NCI-H524 (cell line): ENCODE results near the gene TUSC2.
A peak's percentile ranks its signal among the peaks of the same experiment; 100 is the strongest.

Experiments used
- DNase-seq, 2 experiments: peaks; one replicate each; lab custom pipeline; 2025; lab: John Stamatoyannopoulos, UW

Gene TUSC2

DNA sequence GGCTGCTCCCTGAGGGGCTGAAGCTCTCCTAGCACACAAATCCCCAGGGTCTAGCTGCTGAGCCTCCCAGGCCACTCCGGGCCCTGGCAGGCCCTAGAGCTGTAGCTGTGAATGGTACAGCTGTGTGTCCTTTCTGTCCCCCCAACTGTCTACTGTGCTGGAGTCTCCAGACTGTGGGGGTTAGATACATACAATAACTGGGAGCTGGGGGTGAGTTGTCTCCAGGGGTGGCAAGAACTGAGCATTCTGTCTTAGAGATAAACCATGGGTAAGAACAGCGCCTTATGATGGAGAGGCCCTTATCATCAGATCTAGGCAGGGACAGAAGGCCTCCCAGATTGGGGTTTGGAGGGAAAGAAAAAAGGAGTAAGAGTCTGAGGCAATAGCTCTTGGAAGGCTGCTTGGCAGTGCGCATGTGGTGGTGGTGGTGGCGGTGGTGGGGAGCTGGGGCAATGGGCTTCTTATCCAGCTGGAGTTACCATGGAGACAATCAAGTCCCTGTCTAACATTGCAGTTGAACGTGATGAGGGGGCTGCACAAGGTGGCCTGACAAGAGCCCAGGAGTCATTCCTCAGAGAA is 26.3 kb upstream of the TUSC2 start:
- DNase-seq = no peak

DNA sequence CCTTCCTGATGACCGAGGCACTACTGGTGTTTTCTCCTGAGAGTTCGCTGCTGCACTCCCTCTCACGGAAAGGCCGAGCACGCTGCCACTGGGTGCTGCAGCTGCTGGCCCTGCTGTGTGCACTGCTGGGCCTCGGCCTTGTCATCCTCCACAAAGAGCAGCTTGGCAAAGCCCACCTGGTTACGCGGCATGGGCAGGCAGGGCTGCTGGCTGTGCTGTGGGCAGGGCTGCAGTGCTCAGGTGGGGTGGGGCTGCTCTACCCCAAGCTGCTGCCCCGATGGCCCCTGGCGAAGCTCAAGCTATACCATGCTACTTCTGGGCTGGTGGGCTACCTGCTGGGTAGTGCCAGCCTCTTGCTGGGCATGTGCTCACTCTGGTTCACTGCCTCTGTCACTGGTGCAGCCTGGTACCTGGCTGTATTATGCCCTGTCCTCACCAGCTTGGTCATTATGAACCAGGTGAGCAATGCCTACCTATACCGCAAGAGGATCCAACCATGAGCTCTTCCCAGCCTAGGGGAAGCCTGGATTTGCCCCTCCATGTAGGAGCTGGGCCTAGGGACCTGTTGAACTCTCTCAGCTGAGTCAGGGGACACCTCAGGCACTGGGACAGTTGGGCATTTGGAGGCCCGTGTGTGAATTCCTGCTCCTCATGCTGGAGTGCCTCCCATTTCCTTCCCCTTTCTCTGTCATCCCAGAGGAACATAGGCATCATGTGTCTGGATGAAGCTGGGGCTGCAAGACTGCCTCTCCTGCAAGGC is 25.4 kb upstream of the TUSC2 start:
- no peak for DNase-seq

- no peak for DNase-seq
Measured at GRCh38 chr3:50352781-50353180, 24.8 kb upstream of the TUSC2 start.

DNA sequence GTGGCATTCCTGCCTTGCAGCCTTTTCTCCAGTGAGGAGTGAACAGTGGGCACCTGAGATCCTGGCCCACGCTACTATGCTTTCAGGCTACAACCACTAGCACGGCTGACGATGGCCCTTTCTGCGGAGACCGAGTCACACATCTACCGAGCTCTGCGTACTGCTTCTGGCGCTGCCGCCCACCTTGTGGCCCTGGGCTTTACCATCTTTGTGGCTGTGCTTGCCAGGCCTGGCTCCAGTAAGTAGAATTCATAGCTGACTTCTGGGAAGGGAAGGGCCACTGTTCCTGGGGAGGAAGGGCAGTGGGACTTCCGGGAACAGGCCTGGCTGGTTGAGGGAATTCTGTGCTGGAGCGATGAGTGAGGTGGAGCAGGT is 23.3 kb upstream of the TUSC2 start:
- DNase-seq = no peak

DNA sequence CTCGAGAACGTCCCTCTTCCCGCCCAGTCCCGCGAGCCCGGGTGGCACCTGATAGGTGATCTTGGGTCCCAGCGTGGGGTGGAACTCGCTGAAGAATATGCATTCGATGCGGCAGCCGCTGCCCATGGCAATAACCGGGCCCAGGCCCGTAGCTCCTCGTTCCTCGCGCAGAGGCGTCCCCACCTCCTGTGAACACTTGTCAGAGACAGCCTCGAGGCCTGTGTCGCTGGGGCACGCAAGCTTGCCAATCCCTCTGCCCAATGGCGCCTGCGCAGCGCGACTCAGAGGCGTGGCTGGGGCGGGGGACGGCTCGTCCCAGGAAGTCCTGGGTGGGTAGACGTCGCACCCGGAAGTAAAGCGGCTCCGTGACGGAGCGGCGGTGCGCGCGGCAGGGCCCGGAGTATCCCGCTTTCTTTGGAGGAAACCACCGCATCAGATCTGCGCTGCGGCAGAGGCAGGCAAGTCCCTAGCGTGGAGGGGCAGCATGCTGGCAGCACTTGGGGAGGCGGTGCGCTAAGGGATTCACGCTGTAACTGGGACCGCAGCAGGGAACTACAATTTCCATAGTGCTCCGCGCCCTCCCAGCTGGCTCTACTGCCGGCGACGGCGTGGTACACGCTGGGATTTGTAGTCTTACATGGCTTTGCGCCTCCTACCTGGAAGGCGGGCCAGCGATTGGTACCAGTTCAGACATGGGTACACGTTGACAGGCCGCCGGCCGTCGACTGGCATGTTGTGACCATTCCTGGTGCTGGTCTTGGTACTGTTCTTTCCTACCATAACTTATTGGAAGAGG is 22.7 kb upstream of the TUSC2 start, which contains the start of the genes CYB561D2 and NPRL2:
CYB561D2 (plus strand) TSS at position 336 of the 796 bp plus-strand sequence. CDS start 572 bp downstream, outside the sequence.
NPRL2 (minus strand) TSS at position 249 of the 796 bp plus-strand sequence; CDS start at position 126, 123 bp downstream.
- peak; percentile 82 to 90 for DNase-seq

DNA sequence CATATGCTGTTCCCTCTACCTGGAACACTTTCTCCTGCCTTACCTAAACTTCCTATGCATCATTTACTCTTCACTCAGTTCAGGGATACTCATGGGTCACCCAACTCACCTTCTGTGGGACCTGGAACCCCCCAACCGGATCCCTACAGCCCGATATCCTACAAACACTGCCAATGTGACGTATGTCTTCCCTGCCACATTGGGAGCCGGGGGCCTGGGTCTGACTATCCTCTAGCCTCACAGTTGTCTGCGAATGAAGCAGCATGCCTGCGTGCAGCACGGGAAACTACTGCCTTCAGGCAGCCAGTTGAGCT is 22.1 kb upstream of the TUSC2 start:
- no peak for DNase-seq

DNA sequence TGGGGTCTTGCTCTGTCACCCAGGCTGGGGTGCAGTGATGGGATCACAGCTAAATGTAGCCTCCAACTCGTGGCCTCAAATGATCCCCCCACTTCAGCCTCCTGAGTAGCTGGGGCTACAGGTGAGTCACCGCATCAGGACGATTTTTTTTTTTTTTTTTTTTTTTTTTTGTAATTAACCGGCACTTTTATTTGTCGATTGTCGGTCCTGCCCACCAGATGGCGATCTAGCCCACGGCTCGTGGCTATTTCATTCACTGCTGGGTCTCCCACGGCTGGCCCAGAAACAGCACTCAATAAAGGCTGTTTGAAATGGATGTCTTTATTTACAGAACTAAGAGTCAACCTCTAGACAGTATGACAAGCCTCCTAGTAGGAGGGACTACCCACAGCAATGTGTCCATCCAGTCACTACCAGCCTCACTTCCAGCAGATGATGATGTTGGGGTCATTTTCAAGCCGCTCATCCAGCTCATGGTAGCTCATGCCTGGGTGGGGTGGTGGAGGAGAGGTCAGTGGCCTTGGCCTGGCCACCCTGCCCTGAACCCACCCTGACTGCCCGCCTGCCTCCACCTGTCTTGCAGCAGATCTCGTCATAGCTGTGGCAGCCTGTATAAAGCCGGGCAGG is 19.3 kb upstream of the TUSC2 start:
- peak; percentile 47 to 62 for DNase-seq

- DNase-seq = peak; percentile 43 to 59
Measured at GRCh38 chr3:50345586-50346234, 17.7 kb upstream of the TUSC2 start, which contains the start of gene ZMYND10. ZMYND10 (minus strand) TSS chr3:50345732; CDS start chr3:50345579, 153 bp downstream.

- no peak for DNase-seq
Measured at GRCh38 chr3:50345008-50345407, 17.0 kb upstream of the TUSC2 start.

DNA sequence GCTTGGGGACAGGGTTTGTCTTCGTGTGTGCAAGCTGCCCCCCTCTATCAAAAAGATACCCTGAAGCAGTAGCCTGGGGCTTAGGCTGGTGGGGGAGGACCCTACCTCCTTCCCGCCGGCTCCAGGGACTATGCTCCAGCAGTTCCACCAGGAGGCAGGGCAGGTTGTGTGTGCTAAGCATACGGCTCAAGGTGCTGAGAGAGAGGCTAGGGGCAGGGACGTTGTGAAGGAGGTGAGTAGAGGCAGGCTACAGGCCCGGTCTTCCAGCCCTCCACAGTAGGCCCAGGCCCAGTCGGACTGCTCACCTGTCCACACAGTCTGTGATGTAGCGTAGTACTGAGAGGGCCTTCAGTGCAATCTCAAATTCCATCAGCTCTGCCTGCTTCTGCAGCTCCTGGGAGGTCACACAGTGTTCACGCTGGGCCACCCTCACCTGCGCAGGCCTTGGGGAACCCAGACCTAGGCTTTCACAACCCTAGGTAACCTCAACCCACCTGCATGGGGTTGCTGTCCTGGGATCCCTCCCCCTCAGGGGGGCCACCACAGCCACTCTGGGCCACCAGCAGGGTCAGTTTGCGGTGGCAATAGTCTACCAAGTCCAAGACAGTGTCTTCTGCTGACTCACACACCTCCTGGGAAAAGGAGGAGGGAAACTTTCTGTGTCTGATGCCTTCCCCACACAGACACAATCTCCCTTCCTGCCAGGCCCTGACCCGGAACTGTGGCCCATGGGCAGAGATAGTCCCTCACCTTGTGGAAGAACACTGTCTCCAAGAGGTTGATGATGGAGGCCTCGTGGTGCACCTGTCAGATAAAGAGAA is 15.0 kb upstream of the TUSC2 start:
- no peak for DNase-seq

- DNase-seq = no peak
Measured at GRCh38 chr3:50341996-50342650, 14.1 kb upstream of the TUSC2 start.

DNA sequence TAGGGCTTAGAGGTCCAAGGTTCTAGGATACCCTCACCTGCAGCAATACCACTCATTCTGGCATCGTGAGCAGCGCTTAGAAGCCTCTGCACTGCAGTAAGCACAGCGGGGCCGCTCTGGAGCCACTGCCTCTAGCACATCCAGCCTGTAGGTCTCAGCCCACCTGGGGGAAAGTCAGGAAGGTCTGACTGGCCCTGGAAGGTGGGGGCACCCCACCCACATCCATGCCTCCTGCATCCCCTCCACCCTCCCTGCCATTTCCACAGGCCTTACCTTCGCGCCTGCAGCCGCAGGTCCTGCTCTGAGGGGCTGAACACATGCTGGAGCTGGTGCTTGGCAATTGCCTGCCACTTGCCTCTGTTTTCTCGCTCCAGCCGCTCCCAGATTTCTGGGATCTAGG is 13.5 kb upstream of the TUSC2 start:
- DNase-seq = no peak

GRCh38 chr3:50340448-50341329 is 12.7 kb upstream of the TUSC2 start, which contains the start of gene RASSF1:
RASSF1 (minus strand) TSS chr3:50340836; CDS start chr3:50340805, 31 bp downstream.
- no peak for DNase-seq

DNA sequence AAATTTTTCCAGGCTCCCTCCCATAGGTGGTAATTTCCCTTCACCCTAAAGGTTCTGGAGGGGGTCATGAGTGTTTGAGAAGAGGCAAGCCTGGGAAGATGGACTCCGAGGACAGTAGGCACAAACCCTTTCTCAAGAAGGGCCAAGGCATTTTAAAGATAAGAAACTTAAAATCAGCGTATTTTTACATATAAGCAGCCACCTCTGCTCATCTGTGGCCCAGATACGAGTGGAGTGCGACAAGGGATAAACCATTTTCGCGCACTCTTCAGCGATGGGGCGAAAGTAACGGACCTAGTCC is 12.1 kb upstream of the TUSC2 start:
- no peak for DNase-seq

DNA sequence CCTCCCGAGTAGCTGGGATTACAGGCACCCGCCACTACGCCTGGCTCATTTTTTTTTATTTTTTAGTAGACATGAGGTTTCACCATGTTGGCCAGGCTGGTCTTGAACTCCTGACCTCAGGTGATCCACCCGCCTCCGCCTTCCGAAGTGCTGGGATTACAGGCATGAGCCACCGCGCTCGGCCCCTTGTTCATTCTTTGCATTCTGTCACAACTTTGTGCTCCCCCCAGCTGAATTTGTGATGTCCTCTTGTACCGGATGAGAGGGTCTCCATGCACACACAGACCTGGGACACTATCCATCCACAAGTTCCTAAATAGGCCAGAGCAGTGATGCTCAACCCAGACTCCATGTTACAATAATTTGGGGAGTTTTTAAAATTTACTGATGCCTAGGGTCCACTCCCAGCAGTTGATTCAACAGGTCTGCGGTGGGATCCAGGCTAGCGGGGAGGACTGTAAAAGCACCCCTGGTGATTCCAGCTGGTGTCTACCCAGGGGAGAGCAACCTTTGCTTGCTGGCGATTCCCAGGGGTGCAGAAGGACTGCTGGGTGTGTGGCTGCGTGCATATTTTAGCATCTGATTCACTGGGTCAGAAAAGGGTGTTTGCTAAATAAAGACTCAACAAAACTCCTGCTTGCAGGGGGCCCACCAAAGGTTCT is 11.6 kb upstream of the TUSC2 start:
- no peak for DNase-seq

DNA sequence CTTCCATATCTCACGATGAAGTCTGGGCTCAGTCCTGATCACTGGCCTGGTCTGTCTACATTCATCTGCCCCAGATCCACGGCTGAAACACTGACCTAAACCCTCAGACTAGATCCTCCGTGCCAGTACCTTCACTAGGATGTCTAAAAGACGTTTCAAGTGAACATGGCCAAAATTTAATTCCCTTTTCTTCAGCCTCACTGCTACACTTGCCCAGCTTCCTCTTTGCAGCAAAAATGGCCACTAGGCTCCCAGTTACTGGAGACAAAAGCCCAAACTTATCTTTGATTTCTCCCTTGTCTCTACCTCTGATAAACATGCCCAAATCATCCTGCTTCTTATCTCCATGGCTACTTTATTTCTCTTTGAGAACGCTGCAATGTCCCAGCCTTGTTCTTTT is 10.9 kb upstream of the TUSC2 start:
- no peak for DNase-seq

GRCh38 chr3:50337175-50337861 is 9.3 kb upstream of the TUSC2 start:
- DNase-seq = peak; percentile 94 to 98

DNA sequence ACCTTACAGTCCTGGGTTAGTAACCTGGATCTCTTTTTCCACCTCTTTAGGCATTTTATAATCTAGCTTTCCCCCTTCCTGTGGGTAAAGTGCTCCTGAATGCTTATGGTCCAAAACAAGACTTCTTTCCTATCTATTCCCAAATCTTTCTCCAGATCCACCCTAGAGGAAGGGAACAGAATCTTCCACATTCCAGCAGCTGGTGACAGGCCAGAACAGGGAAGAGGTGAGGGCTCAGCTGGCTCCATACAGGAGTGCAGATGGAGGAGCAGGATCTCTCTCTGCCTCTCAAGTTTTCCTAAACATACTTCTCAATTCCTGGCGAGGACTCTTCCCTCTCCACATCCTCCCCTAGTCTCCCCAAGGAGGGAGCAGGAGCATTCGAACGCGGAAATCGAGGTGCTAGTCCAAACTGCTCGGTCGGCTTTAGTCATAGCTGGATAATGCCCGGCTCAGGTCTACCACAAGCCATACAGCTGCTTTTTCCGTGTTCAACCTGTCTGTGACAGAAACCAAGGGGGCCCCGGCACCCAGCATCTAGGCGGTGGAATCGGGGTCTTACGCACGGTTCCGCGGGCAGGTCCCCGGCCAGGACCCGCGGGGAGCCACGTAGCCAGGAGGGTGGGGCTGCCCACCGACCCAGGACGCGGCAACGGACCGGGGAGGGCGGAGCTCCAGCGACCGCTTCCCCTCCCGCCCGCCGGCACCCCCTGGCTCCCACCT is 8.6 kb upstream of the TUSC2 start:
- no peak for DNase-seq
